HepG2 (cell line): Measurements from ENCODE around the gene TEX35. TPM values are rescaled to one million over a fixed set of nuclear protein-coding genes. Genes with fewer than 3 reads are reported as not detected.
A peak's percentile ranks its signal among the peaks of the same experiment; 100 is the strongest.

Experiments used
- ELF3 ChIP-seq: IDR thresholded peaks from 2 replicates; pipeline ENCODE4 v1.6.1; 2016; ENCODE audit warnings: missing genetic modification reagents, missing compliant biosample characterization
- GATA4 ChIP-seq: sonication (generic); IDR thresholded peaks from 2 replicates; pipeline ENCODE4 v1.6.1; 2016; ENCODE audit warnings: antibody characterized with exemption, low read depth, borderline replicate concordance
- HDAC2 ChIP-seq: sonication (generic); formaldehyde crosslinking; IDR thresholded peaks from 2 replicates; pipeline ENCODE4 v1.4.0; 2020; ENCODE audit warnings: missing genetic modification reagents
- HNRNPH1 ChIP-seq: fragments of 200-400 bp; formaldehyde crosslinking; optimal IDR thresholded peaks from 2 replicates; pipeline ENCODE3; 2017; ENCODE audit warnings: mild to moderate bottlenecking, low read depth, low read length
- IRF2 ChIP-seq: IDR thresholded peaks from 2 replicates; pipeline ENCODE4 v1.6.1; 2018; ENCODE audit warnings: missing genetic modification reagents, missing compliant biosample characterization
- MTF1 ChIP-seq: sonication (generic); formaldehyde crosslinking; IDR thresholded peaks from 2 replicates; pipeline ENCODE4 v1.5.0; 2020; ENCODE audit warnings: missing genetic modification reagents
- MZF1 ChIP-seq: sonication (generic); formaldehyde crosslinking; IDR thresholded peaks from 2 replicates; pipeline ENCODE4 v1.8.1; 2023; ENCODE audit warnings: mild to moderate bottlenecking, missing genetic modification reagents, borderline replicate concordance
- NBN ChIP-seq: fragments of 450-650 bp; conservative IDR thresholded peaks from 2 replicates; pipeline ENCODE4 v1.6.1; 2017
- NR1H2 ChIP-seq: sonication (generic); formaldehyde crosslinking; IDR thresholded peaks from 2 replicates; pipeline ENCODE4 v1.8.1; 2022; ENCODE audit warnings: low read depth, missing genetic modification reagents, borderline replicate concordance
- TBX3 ChIP-seq: fragments of 450-650 bp; IDR thresholded peaks from 2 replicates; pipeline ENCODE4 v1.6.1; 2017; ENCODE audit warnings: antibody characterized with exemption, mild to moderate bottlenecking, inconsistent platforms, borderline replicate concordance
- ZFP36L2 ChIP-seq: sonication (generic); formaldehyde crosslinking; IDR thresholded peaks from 2 replicates; pipeline ENCODE4 v1.4.0; 2020; ENCODE audit warnings: missing genetic modification reagents
- ZFY ChIP-seq: sonication (generic); formaldehyde crosslinking; IDR thresholded peaks from 2 replicates; pipeline ENCODE4 v1.4.0; 2020; ENCODE audit warnings: missing genetic modification reagents
- ZNF180 ChIP-seq: sonication (generic); formaldehyde crosslinking; IDR thresholded peaks from 2 replicates; pipeline ENCODE4 v1.4.0; 2020; ENCODE audit warnings: low read depth, missing genetic modification reagents, borderline replicate concordance
- ZNF235 ChIP-seq: sonication (generic); formaldehyde crosslinking; IDR thresholded peaks from 2 replicates; pipeline ENCODE4 v1.8.1; 2023; ENCODE audit warnings: mild to moderate bottlenecking, missing genetic modification reagents, borderline replicate concordance
- ZNF33B ChIP-seq: sonication (generic); formaldehyde crosslinking; IDR thresholded peaks from 2 replicates; pipeline ENCODE4 v1.5.1; 2020; ENCODE audit warnings: mild to moderate bottlenecking, missing genetic modification reagents
- ZNF549 ChIP-seq: sonication (generic); formaldehyde crosslinking; IDR thresholded peaks from 2 replicates; pipeline ENCODE4 v1.5.0; 2020; ENCODE audit warnings: missing genetic modification reagents
- ZNF768 ChIP-seq: sonication (generic); formaldehyde crosslinking; IDR thresholded peaks from 2 replicates; pipeline ENCODE4 v1.4.0; 2020; ENCODE audit warnings: missing genetic modification reagents
- ZNF776 ChIP-seq: sonication (generic); formaldehyde crosslinking; IDR thresholded peaks from 2 replicates; pipeline ENCODE4 v1.4.0; 2020; ENCODE audit warnings: mild to moderate bottlenecking, missing genetic modification reagents
- polyA plus RNA-seq, 8 experiments: library from polyadenylated mRNA; depleted of rRNA in 3 of 8; stranded (reverse) in 7 of 8; unstranded in 1 of 8; fragments of >200 nt; fragmentation: Illumina TruSeq in 4 of 8; extraction: Trizol in 4 of 8; gene quantifications; 2 replicates each; pipeline versions ENCODE4 v1.2.1 to v1.2.3, GENCODE V29; 2011 to 2016; ENCODE audit warnings: low read depth in 4 of 8, missing spikeins in 1 of 8, mixed read lengths in 1 of 8; ENCODE audit not compliant: insufficient read depth in 1 of 8
- total RNA-seq, 5 experiments: library from RNA; depleted of rRNA; stranded (reverse); fragments of >200 nt; fragmentation: Illumina TruSeq; extraction: Trizol; gene quantifications; 2 replicates each; pipeline ENCODE4 v1.2.3, GENCODE V29; 2016; ENCODE audit warnings: low read depth in 1 of 5
- TF ChIP-seq, protein P1 (sequence below): sonication (generic); formaldehyde crosslinking; IDR thresholded peaks from 2 replicates; pipeline ENCODE4 v1.4.0; 2020; ENCODE audit warnings: mild to moderate bottlenecking, missing genetic modification reagents
- TF ChIP-seq, protein P2 (sequence below), 2 experiments: sonication (generic) in 1 of 2; formaldehyde crosslinking in 1 of 2; IDR thresholded peaks; 2 replicates each; pipeline versions ENCODE4 v1.6.1 to v1.9.0; 2014 to 2022; ENCODE audit warnings: antibody characterized with exemption in 1 of 2, borderline replicate concordance in 1 of 2, inconsistent platforms in 1 of 2, low read depth in 1 of 2, missing genetic modification reagents in 1 of 2

TEX35 gene
- total and polyA plus RNA-seq, 2 of the 13 experiments (the other 11 are each of a cell fraction or from before 2014, with no cell fraction given): not detected

- TF ChIP-seq HDAC2 (CRISPR knock-in tag) (peak; percentile 68), ZFY (CRISPR knock-in tag) (peak; percentile 70), HNRNPH1 (no peak), IRF2 (CRISPR knock-in tag) (peak; percentile 66; the same call in 1 of the 2 replicates), NR1H2 (no peak), GATA4 (no peak), ZNF768 (no peak; the same call in 1 of the 2 replicates), TBX3 (no peak), ELF3 (CRISPR knock-in tag) (peak; percentile 88), MTF1 (peak; percentile 47; the same call in 1 of the 2 replicates), ZNF776 (CRISPR knock-in tag) (no peak), ZNF180 (no peak), ZNF235 (peak; percentile 80; the same call in 1 of the 2 replicates), ZNF33B (CRISPR knock-in tag) (no peak), ZFP36L2 (CRISPR knock-in tag) (no peak), NBN (no peak), ZNF549 (no peak), MZF1 (no peak)
- TF ChIP-seq, protein P1, sequence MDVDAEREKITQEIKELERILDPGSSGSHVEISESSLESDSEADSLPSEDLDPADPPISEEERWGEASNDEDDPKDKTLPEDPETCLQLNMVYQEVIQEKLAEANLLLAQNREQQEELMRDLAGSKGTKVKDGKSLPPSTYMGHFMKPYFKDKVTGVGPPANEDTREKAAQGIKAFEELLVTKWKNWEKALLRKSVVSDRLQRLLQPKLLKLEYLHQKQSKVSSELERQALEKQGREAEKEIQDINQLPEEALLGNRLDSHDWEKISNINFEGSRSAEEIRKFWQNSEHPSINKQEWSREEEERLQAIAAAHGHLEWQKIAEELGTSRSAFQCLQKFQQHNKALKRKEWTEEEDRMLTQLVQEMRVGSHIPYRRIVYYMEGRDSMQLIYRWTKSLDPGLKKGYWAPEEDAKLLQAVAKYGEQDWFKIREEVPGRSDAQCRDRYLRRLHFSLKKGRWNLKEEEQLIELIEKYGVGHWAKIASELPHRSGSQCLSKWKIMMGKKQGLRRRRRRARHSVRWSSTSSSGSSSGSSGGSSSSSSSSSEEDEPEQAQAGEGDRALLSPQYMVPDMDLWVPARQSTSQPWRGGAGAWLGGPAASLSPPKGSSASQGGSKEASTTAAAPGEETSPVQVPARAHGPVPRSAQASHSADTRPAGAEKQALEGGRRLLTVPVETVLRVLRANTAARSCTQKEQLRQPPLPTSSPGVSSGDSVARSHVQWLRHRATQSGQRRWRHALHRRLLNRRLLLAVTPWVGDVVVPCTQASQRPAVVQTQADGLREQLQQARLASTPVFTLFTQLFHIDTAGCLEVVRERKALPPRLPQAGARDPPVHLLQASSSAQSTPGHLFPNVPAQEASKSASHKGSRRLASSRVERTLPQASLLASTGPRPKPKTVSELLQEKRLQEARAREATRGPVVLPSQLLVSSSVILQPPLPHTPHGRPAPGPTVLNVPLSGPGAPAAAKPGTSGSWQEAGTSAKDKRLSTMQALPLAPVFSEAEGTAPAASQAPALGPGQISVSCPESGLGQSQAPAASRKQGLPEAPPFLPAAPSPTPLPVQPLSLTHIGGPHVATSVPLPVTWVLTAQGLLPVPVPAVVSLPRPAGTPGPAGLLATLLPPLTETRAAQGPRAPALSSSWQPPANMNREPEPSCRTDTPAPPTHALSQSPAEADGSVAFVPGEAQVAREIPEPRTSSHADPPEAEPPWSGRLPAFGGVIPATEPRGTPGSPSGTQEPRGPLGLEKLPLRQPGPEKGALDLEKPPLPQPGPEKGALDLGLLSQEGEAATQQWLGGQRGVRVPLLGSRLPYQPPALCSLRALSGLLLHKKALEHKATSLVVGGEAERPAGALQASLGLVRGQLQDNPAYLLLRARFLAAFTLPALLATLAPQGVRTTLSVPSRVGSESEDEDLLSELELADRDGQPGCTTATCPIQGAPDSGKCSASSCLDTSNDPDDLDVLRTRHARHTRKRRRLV: peak; percentile 84
- TF ChIP-seq, protein P2, sequence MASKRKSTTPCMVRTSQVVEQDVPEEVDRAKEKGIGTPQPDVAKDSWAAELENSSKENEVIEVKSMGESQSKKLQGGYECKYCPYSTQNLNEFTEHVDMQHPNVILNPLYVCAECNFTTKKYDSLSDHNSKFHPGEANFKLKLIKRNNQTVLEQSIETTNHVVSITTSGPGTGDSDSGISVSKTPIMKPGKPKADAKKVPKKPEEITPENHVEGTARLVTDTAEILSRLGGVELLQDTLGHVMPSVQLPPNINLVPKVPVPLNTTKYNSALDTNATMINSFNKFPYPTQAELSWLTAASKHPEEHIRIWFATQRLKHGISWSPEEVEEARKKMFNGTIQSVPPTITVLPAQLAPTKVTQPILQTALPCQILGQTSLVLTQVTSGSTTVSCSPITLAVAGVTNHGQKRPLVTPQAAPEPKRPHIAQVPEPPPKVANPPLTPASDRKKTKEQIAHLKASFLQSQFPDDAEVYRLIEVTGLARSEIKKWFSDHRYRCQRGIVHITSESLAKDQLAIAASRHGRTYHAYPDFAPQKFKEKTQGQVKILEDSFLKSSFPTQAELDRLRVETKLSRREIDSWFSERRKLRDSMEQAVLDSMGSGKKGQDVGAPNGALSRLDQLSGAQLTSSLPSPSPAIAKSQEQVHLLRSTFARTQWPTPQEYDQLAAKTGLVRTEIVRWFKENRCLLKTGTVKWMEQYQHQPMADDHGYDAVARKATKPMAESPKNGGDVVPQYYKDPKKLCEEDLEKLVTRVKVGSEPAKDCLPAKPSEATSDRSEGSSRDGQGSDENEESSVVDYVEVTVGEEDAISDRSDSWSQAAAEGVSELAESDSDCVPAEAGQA (IDR thresholded peaks at IDR 0.05; ENCODE audit: low read depth): peak; percentile 54
- TF ChIP-seq, protein P2 (CRISPR knock-in tag; IDR thresholded peaks at IDR 0.05; ENCODE audit: borderline replicate concordance): peak; percentile 87
Measured at GRCh38 chr1:178541829-178542553, 29.1 kb downstream of the TEX35 start (continued).
